Measurements from ENCODE around the gene VIP. TPM values are rescaled to one million over a fixed set of nuclear protein-coding genes. Genes with fewer than 3 reads are reported as not detected.

The VIP gene
- total and polyA plus RNA-seq, 2 of the 8 experiments (the other 6 are each of a cell fraction or from before 2014, with no cell fraction given) = not detected

DNA sequence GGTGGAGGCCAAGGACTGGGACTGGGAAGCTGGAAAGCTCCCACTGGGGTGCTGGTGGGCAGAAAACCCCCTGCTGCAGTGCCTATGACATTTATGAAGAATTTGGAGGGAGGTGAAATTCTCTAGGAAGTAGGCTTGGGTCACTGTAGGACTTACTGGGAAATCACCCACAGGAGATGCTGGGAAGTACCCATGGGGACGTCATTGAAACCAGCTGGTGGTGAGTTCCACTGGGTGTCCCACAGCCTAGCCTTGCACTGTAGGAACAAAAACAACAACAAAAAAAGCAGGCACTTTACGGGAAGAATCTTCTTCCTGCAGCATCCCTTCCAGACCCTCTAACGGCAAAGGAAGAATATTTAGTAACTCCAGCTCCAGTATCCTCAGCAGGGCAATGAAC, 26.2 kb downstream of the VIP start:
- Histone ChIP-seq H3K4me1 (replicated peaks in 1 of 4; ENCODE audit: control insufficient read depth in 3 of 4, insufficient read depth in 4 of 4, low read length in 3 of 4) (no peaks in the 10 kb centered on the region), H2AFZ (ENCODE audit: low read length) (no peak overlapping the region), H3K79me1 (ENCODE audit: low read depth, low read length) (no peaks in the 10 kb centered on the region), H2BK15ac (ENCODE audit: low read length) (no peak overlapping the region), H3K14ac (ENCODE audit: insufficient read length) (no peak overlapping the region), H2BK120ac (replicated peaks; ENCODE audit: low read depth, low read length) (no peak overlapping the region), H4K20me1 (replicated peaks in 1 of 2; ENCODE audit: control insufficient read depth in 1 of 2, insufficient read depth in 2 of 2, low read length in 2 of 2) (no peaks in the 10 kb centered on the region), H4K5ac (ENCODE audit: insufficient read length, low read depth, low read length) (no peak overlapping the region), H3K4me3 (ENCODE audit: extremely low read depth in 1 of 4, insufficient read depth in 2 of 4, low read depth in 3 of 4, low read length in 4 of 4) (no peak overlapping the region), H2BK12ac (ENCODE audit: low read depth, low read length) (no peak overlapping the region), H3K79me2 (ENCODE audit: control insufficient read depth in 1 of 2, insufficient read depth in 2 of 2, low read length in 2 of 2) (no peaks in the 10 kb centered on the region; a peak in 1 of 4 replicates), H3K23ac (ENCODE audit: insufficient read length) (no peak overlapping the region), H3K36me3 (ENCODE audit: control insufficient read depth in 2 of 4, insufficient read depth in 4 of 4, low read length in 3 of 4) (no peaks in the 10 kb centered on the region), H3K9me3 (ENCODE audit: insufficient read depth in 2 of 2, low read depth in 1 of 2, low read length in 1 of 2) (no peaks in the 10 kb centered on the region), H4K8ac (ENCODE audit: extremely low read depth, insufficient read depth, low read length) (no peak overlapping the region), H4K91ac (replicated peaks; ENCODE audit: insufficient read length, low read length) (no peak overlapping the region), H3K9ac (replicated peaks in 1 of 4; ENCODE audit: extremely low read depth in 1 of 4, low read depth in 3 of 4, low read length in 3 of 4) (no peak overlapping the region), H3K23me2 (ENCODE audit: low read depth, low read length) (no peaks in the 10 kb centered on the region), H3K4me2 (ENCODE audit: insufficient read depth in 1 of 2, low read depth in 2 of 2, low read length in 2 of 2) (no peak overlapping the region), H3K27me3 (replicated peaks in 1 of 4; ENCODE audit: control insufficient read depth in 3 of 4, extremely low read depth in 1 of 4, insufficient read depth in 3 of 4, low read length in 3 of 4) (no peaks in the 10 kb centered on the region), H3K18ac (ENCODE audit: extremely low read depth, low read length) (no peak overlapping the region), H2BK5ac (ENCODE audit: low read depth, low read length) (no peak overlapping the region), H2AK5ac (ENCODE audit: low read depth, low read length) (no peak overlapping the region), H3K56ac (replicated peaks; ENCODE audit: insufficient read length, low read depth, low read length) (no peak overlapping the region), H2BK20ac (ENCODE audit: low read length) (no peak overlapping the region), H3K27ac (ENCODE audit: low read depth, low read length) (no peak overlapping the region), H3K4ac (replicated peaks; ENCODE audit: insufficient read length, low read depth, low read length) (no peak overlapping the region)
- DNase-seq (ENCODE audit: low read depth in 1 of 2, low spot score in 2 of 2) (no peak), FAIRE-seq (no peak)
- 95% methylated on average over 3 of the region's 3 CpGs; no CpG with 5 or more reads in 1 of the 2 experiments for WGBS, 2 experiments (ENCODE audit: extremely low coverage in 1 of 2, insufficient coverage in 1 of 2, insufficient read length in 1 of 2, insufficient replicate concordance in 2 of 2, low coverage in 1 of 2, low lambda C conversion rate in 2 of 2, missing lambda C conversion rate in 1 of 2)
- TF ChIP-seq RAD21 (IDR thresholded peaks at IDR 0.05 in 1 of 2, conservative IDR thresholded peaks at IDR 0.05 in 1 of 2; ENCODE audit: low read depth in 2 of 2, low read length in 2 of 2) (no peak), MAFK (IDR thresholded peaks at IDR 0.05; ENCODE audit: low read depth, low read length) (no peak), CHD2 (IDR thresholded peaks at IDR 0.05; ENCODE audit: low read length) (no peak), BCL11A (IDR thresholded peaks at IDR 0.05; ENCODE audit: low read depth in 2 of 2, low read length in 2 of 2) (no peak)
- TF ChIP-seq, protein P1, sequence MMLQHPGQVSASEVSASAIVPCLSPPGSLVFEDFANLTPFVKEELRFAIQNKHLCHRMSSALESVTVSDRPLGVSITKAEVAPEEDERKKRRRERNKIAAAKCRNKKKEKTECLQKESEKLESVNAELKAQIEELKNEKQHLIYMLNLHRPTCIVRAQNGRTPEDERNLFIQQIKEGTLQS (IDR thresholded peaks at IDR 0.05; ENCODE audit: insufficient read depth, low read depth, low read length) = no peak
- TF ChIP-seq, protein P2, sequence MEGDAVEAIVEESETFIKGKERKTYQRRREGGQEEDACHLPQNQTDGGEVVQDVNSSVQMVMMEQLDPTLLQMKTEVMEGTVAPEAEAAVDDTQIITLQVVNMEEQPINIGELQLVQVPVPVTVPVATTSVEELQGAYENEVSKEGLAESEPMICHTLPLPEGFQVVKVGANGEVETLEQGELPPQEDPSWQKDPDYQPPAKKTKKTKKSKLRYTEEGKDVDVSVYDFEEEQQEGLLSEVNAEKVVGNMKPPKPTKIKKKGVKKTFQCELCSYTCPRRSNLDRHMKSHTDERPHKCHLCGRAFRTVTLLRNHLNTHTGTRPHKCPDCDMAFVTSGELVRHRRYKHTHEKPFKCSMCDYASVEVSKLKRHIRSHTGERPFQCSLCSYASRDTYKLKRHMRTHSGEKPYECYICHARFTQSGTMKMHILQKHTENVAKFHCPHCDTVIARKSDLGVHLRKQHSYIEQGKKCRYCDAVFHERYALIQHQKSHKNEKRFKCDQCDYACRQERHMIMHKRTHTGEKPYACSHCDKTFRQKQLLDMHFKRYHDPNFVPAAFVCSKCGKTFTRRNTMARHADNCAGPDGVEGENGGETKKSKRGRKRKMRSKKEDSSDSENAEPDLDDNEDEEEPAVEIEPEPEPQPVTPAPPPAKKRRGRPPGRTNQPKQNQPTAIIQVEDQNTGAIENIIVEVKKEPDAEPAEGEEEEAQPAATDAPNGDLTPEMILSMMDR (IDR thresholded peaks at IDR 0.05; ENCODE audit: control extremely low read depth in 1 of 3, insufficient read depth in 1 of 3, low read depth in 1 of 3, low read length in 3 of 3) = no peak
- POLR2A ChIA-PET (ENCODE audit: partially characterized antibody) = no interaction called here
- CTCF ChIA-PET (ENCODE audit: partially characterized antibody) = interaction anchor here (0.6 to 1.9 kb wide), 2 partner anchors 14 to 121 kb away, joined by 3 to 7 read pairs; no protein-coding TSS in a partner anchor
